Measurements from ENCODE around the gene USP6NL.

DNA sequence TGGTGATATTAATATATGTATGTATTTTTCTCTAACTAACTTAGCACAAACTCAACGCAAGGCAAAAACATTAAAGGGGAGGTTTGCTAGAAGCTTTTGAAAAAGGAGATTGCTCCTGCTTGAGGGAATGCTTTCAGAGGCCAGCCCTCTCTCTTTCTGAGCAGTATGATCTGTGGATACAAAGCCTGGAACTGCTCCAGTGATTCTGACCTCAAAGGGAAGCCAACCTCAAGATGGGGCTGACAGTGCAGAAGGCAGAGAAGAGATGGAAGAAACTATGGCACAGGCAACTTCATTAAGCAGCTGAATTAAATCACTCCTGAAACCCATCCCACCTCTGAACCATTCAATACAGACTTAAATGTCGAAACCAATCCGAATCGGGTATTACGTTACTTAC is 102.4 kb downstream of the USP6NL start:
- no peak for TF ChIP-seq EZH2 (IDR thresholded peaks at IDR 0.05)
- TF ChIP-seq POLR2AphosphoS5 (IDR thresholded peaks at IDR 0.05; ENCODE audit: borderline replicate concordance, low read depth, low read length): no peak

Measured in SK-N-MC (cell line).